A673 (cell line): ENCODE measurements around the gene OR6B1. TPM values are rescaled to one million over a fixed set of nuclear protein-coding genes. Genes with fewer than 3 reads are reported as not detected.

Experiments used
- BruUV-seq: library from RNA; stranded (reverse); fragments of 400-500 nt; replicated peaks from 2 replicates; lab custom pipeline; 2021; lab: Mats Ljungman, UMichigan
- CTCF ChIA-PET: fragments of 300-600 bp; sonication (Branson Sonifier 250); formaldehyde crosslinking; loops from one replicate; lab custom pipeline; 2022; ENCODE audit warnings: antibody characterized with exemption; lab: Charles Lee
- POLR2A ChIA-PET: fragments of 300-600 bp; sonication (Branson Sonifier 250); formaldehyde crosslinking; loops from one replicate; lab custom pipeline; 2022; ENCODE audit warnings: antibody characterized with exemption; ENCODE audit not compliant: low non-redundant PET; lab: Charles Lee
- DNase-seq: peaks from one replicate; pipeline ENCODE4 v3.0.0-alpha.2; 2015; ENCODE audit warnings: low spot score
- H3K27ac ChIP-seq: fragments of 200-600 bp; sonication (generic); 2 replicates; pipeline ENCODE4 v1.5.1; 2016; ENCODE audit warnings: mixed run types, low read depth, mild to moderate bottlenecking, mixed read lengths, antibody characterized with exemption, low read length; ENCODE audit not compliant: poor library complexity, severe bottlenecking
- H3K27me3 ChIP-seq: fragments of 200-600 bp; sonication (generic); replicated peaks from 2 replicates; pipeline ENCODE4 v1.6.1; 2017; ENCODE audit warnings: mixed run types, low read depth, mild to moderate bottlenecking, mixed read lengths, antibody characterized with exemption, low read length; ENCODE audit not compliant: insufficient read depth, poor library complexity
- H3K36me3 ChIP-seq: fragments of 200-600 bp; sonication (generic); 2 replicates; pipeline ENCODE4 v1.6.1; 2016; ENCODE audit warnings: mixed run types, mild to moderate bottlenecking, mixed read lengths, antibody characterized with exemption, low read length; ENCODE audit not compliant: insufficient read depth, poor library complexity, severe bottlenecking
- H3K4me1 ChIP-seq: fragments of 200-600 bp; sonication (generic); 2 replicates; pipeline ENCODE4 v1.6.1; 2017; ENCODE audit warnings: mixed run types, mild to moderate bottlenecking, mixed read lengths, antibody characterized with exemption, low read length; ENCODE audit not compliant: insufficient read depth, poor library complexity, severe bottlenecking
- H3K4me3 ChIP-seq: fragments of 200-600 bp; sonication (generic); 2 replicates; pipeline ENCODE4 v1.5.1; 2016; ENCODE audit warnings: low read depth, mixed run types, mild to moderate bottlenecking, mixed read lengths, low read length; ENCODE audit not compliant: poor library complexity, severe bottlenecking
- H3K9me3 ChIP-seq: fragments of 200-600 bp; sonication (generic); 2 replicates; pipeline ENCODE4 v1.6.1; 2016; ENCODE audit warnings: mixed run types, low read depth, mild to moderate bottlenecking, mixed read lengths, antibody characterized with exemption, low read length; ENCODE audit not compliant: poor library complexity, severe bottlenecking
- EZH2 ChIP-seq: fragments of 200-600 bp; sonication (generic); IDR thresholded peaks from 2 replicates; pipeline ENCODE4 v1.6.1; 2017; ENCODE audit warnings: borderline replicate concordance, low read depth, mild to moderate bottlenecking, mixed read lengths, antibody characterized with exemption, low read length; ENCODE audit not compliant: poor library complexity, severe bottlenecking
- intact Hi-C: fragments of 100-400 bp; cut with micrococcal nuclease; formaldehyde crosslinking; loops from one replicate; pipeline ENCODE4 v1.10.0; 2022; ENCODE audit not compliant: unreplicated experiment
- total RNA-seq: library from RNA; stranded (reverse); gene quantifications from 2 replicates; pipeline ENCODE4 v1.2.3, GENCODE V29; 2021
- TF ChIP-seq, protein P1 (sequence below): fragments of 300-800, 200-600 bp; sonication (generic); conservative IDR thresholded peaks from 2 replicates; pipeline ENCODE4 v1.5.1; 2017; ENCODE audit warnings: low read depth, mild to moderate bottlenecking, antibody characterized with exemption, low read length, moderate library complexity, mixed read lengths

OR6B1 gene
- total RNA-seq, 1 experiment from 2014 or later: not detected

DNA sequence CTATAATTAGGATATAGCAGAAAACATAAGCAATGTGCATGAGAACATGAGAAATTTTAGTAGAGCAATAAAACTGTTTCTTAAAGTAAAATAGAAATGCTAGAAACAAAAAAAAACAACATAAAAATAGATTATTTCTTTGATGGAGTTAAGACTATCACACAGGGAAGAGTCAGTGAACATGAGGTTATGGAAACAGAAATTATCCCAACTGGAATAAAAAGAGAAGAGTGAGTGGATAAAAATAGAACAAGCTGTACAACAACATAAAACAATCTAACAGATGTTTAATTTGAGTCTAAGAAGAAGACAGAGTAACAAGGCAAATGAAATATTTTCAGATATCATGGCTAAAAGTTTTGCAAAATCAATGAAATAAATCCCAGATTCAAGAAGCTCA lies 7.5 kb upstream of the OR6B1 start:
- intact Hi-C loops: no loop called here
- ChIA-PET POLR2A (no interaction called here), CTCF (no interaction called here)
- no TSS peak for BruUV-seq
- DNase-seq: no peak
- no peaks in the 10 kb centered on the region for H3K27me3 ChIP-seq
- no peaks in the 10 kb centered on the region for H3K36me3 ChIP-seq
- no peak overlapping the region for H3K27ac ChIP-seq
- H3K4me3 ChIP-seq: no peak overlapping the region
- H3K9me3 ChIP-seq: no peaks in the 10 kb centered on the region
- no peak for TF ChIP-seq EZH2
- TF ChIP-seq, protein P1, sequence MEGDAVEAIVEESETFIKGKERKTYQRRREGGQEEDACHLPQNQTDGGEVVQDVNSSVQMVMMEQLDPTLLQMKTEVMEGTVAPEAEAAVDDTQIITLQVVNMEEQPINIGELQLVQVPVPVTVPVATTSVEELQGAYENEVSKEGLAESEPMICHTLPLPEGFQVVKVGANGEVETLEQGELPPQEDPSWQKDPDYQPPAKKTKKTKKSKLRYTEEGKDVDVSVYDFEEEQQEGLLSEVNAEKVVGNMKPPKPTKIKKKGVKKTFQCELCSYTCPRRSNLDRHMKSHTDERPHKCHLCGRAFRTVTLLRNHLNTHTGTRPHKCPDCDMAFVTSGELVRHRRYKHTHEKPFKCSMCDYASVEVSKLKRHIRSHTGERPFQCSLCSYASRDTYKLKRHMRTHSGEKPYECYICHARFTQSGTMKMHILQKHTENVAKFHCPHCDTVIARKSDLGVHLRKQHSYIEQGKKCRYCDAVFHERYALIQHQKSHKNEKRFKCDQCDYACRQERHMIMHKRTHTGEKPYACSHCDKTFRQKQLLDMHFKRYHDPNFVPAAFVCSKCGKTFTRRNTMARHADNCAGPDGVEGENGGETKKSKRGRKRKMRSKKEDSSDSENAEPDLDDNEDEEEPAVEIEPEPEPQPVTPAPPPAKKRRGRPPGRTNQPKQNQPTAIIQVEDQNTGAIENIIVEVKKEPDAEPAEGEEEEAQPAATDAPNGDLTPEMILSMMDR: no peak
- H3K4me1 ChIP-seq: no peaks in the 10 kb centered on the region

DNA sequence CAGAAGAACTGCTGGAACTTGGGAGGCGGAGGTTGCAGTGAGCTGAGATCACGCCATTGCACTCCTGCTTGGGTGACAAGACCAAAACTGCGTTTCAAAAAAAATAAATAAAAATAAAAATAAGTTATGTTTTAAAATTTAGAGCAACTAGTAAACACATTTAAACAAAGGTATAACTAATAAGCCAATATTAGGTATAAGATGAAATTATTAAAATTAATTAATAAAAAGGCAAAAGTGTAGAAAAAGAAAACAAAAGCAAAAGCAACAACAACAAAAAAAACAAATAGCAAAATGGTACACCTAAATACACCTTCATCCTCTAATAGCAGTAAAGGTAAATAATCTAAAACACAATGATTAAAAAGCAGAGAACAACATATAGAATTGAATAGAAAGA lies 6.2 kb upstream of the OR6B1 start:
- CTCF ChIA-PET: no interaction called here
- Histone ChIP-seq H3K9me3 (no peaks in the 10 kb centered on the region), H3K36me3 (no peaks in the 10 kb centered on the region), H3K27me3 (no peaks in the 10 kb centered on the region), H3K4me3 (no peak overlapping the region), H3K27ac (no peak overlapping the region), H3K4me1 (no peaks in the 10 kb centered on the region)
- no peak for DNase-seq
- intact Hi-C loops: no loop called here
- POLR2A ChIA-PET: no interaction called here
- BruUV-seq: no TSS peak
- TF ChIP-seq, protein P1: no peak
- TF ChIP-seq EZH2: no peak

DNA sequence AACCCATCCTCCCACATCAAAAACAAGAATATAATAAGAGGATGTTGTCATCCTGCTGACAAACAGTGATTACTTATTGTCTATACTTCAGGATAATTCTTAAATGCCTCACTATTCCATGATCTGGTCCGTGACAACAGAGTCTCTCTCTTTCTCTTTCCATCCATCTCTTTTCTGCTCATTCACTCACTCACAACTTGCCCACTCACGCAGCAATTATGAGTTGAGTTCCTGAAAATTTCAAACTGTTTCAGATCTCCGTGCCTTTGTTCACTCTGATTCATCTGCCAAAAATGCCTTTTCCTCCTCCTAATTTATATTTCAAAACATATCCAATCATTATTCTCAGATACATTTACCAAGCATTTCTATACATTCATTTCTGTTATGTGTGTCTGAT lies 1.4 kb downstream of the OR6B1 start:
- no peak overlapping the region for H3K4me3 ChIP-seq
- TF ChIP-seq, protein P1: no peak
- TF ChIP-seq EZH2: no peak
- H3K27me3 ChIP-seq: peaks cover 4% of the 10 kb centered on the region
- H3K4me1 ChIP-seq: no peaks in the 10 kb centered on the region
- ChIA-PET POLR2A (no interaction called here), CTCF (no interaction called here)
- H3K36me3 ChIP-seq: no peaks in the 10 kb centered on the region
- intact Hi-C loops: no loop called here
- no peak for DNase-seq
- no peak overlapping the region for H3K27ac ChIP-seq
- no TSS peak for BruUV-seq
- no peaks in the 10 kb centered on the region for H3K9me3 ChIP-seq
